HUDEP-2 (cell line): ENCODE measurements around the gene TRAPPC10.
A peak's percentile ranks its signal among the peaks of the same experiment; 100 is the strongest.

Experiments
- DNase-seq, 76 experiments: peaks; one replicate each; lab custom pipeline; 2025; ENCODE audit not compliant: unreplicated experiment in 76 of 76; lab: John Stamatoyannopoulos, UW

Gene TRAPPC10

GRCh38 chr21:44058981-44059380 is 46.9 kb downstream of the TRAPPC10 start:
- DNase-seq = no peak

GRCh38 chr21:44059710-44060109 is 47.6 kb downstream of the TRAPPC10 start:
- DNase-seq = no peak

- DNase-seq = peak in 3 of 76 experiments; percentile 17 to 39 (median 23)
Measured at GRCh38 chr21:44062380-44062779, 50.3 kb downstream of the TRAPPC10 start.

GRCh38 chr21:44063151-44063912 is 51.2 kb downstream of the TRAPPC10 start:
- no peak for DNase-seq

GRCh38 chr21:44064852-44065403 is 52.8 kb downstream of the TRAPPC10 start:
- DNase-seq = no peak

- no peak for DNase-seq
Measured at GRCh38 chr21:44065428-44065827, 53.3 kb downstream of the TRAPPC10 start.

GRCh38 chr21:44066116-44066515 is 54.0 kb downstream of the TRAPPC10 start:
- no peak for DNase-seq

GRCh38 chr21:44067011-44067839 is 55.1 kb downstream of the TRAPPC10 start:
- DNase-seq = peak in 1 of 76 experiments; percentile 20

- DNase-seq = no peak
Measured at GRCh38 chr21:44070391-44070790, 58.3 kb downstream of the TRAPPC10 start.

GRCh38 chr21:44071359-44072104 is 59.4 kb downstream of the TRAPPC10 start:
- no peak for DNase-seq

GRCh38 chr21:44072111-44072510 is 60.0 kb downstream of the TRAPPC10 start:
- DNase-seq = no peak

GRCh38 chr21:44074315-44074958 is 62.3 kb downstream of the TRAPPC10 start:
- no peak for DNase-seq

- no peak for DNase-seq
Measured at GRCh38 chr21:44076316-44076715, 64.2 kb downstream of the TRAPPC10 start.

GRCh38 chr21:44078411-44078981 is 66.4 kb downstream of the TRAPPC10 start:
- DNase-seq = no peak

GRCh38 chr21:44079446-44079845 is 67.3 kb downstream of the TRAPPC10 start:
- no peak for DNase-seq

GRCh38 chr21:44079846-44080245 is 67.7 kb downstream of the TRAPPC10 start:
- no peak for DNase-seq

- DNase-seq = peak in 2 of 76 experiments; percentile 6 to 12
Measured at GRCh38 chr21:44082648-44083440, 70.7 kb downstream of the TRAPPC10 start.

- DNase-seq = no peak
Measured at GRCh38 chr21:44083631-44084291, 71.7 kb downstream of the TRAPPC10 start.
